Measurements from ENCODE around the gene MTPN.

MTPN gene

GRCh38 chr7:135910393-135911036 is 66.6 kb downstream of the MTPN start:
- no peak for TF ChIP-seq CTCF (IDR thresholded peaks at IDR 0.05)
- DNase-seq (ENCODE audit: low spot score): no peak
- Histone ChIP-seq H3K4me3 (no peak overlapping the region), H3K27ac (no peak overlapping the region)

GRCh38 chr7:135905858-135906257 is 71.3 kb downstream of the MTPN start:
- Histone ChIP-seq H3K4me3 (no peak overlapping the region), H3K27ac (no peak overlapping the region)
- DNase-seq (ENCODE audit: low spot score): no peak
- no peak for TF ChIP-seq CTCF (IDR thresholded peaks at IDR 0.05)

- no peak overlapping the region for H3K27ac ChIP-seq
- no peak for DNase-seq (ENCODE audit: low spot score)
- H3K4me3 ChIP-seq: no peak overlapping the region
- no peak for TF ChIP-seq CTCF (IDR thresholded peaks at IDR 0.05)
Measured at GRCh38 chr7:135905355-135905754, 71.8 kb downstream of the MTPN start.

- TF ChIP-seq CTCF (IDR thresholded peaks at IDR 0.05): no peak
- Histone ChIP-seq H3K4me3 (no peak overlapping the region), H3K27ac (no peak overlapping the region)
- DNase-seq (ENCODE audit: low spot score): no peak
Measured at GRCh38 chr7:135904282-135904681, 72.9 kb downstream of the MTPN start.

- DNase-seq (ENCODE audit: low spot score): no peak
- no peak overlapping the region for H3K27ac ChIP-seq
- H3K4me3 ChIP-seq: no peak overlapping the region
- no peak for TF ChIP-seq CTCF (IDR thresholded peaks at IDR 0.05)
Measured at GRCh38 chr7:135901585-135902540, 75.3 kb downstream of the MTPN start.

- Histone ChIP-seq H3K27ac (no peak overlapping the region), H3K4me3 (no peak overlapping the region)
- TF ChIP-seq CTCF (IDR thresholded peaks at IDR 0.05): no peak
- no peak for DNase-seq (ENCODE audit: low spot score)
Measured at GRCh38 chr7:135900065-135900546, 77.1 kb downstream of the MTPN start.

Data from coronary artery (tissue), 2 donors.